Tibial nerve (tissue), 4 donors: ENCODE measurements around the gene PGGHG.

Experiments
- CTCF ChIP-seq, 5 experiments: fragments of 200-600 bp in 3 of 5; fragments of 450-650 bp in 2 of 5; sonication (generic) in 3 of 5; IDR thresholded peaks; one replicate each; pipeline ENCODE4 v1.5.1; 2016 to 2019; ENCODE audit warnings: antibody characterized with exemption in 5 of 5, mild to moderate bottlenecking in 3 of 5, moderate library complexity in 2 of 5
- EP300 ChIP-seq, 2 donors: sonication (generic); formaldehyde crosslinking; IDR thresholded peaks; one replicate each; pipeline ENCODE4 v1.6.1; 2017; ENCODE audit warnings: antibody characterized with exemption in 2 of 2, mild to moderate bottlenecking in 1 of 2
- POLR2A ChIP-seq, 2 donors: fragments of 450-650 bp; IDR thresholded peaks; one replicate each; pipeline ENCODE4 v1.6.1; 2017; ENCODE audit warnings: antibody characterized with exemption in 2 of 2, mild to moderate bottlenecking in 2 of 2, moderate library complexity in 2 of 2

GRCh38 chr11:244376-244775 is 44.5 kb upstream of the PGGHG start:
- TF ChIP-seq POLR2A (IDR thresholded peaks at IDR 0.05) (no peak), CTCF (IDR thresholded peaks at IDR 0.05) (no peak), EP300 (IDR thresholded peaks at IDR 0.05) (no peak)
